OCI-LY7 (cell line): Measurements from ENCODE around the gene DTHD1. TPM values are rescaled to one million over a fixed set of nuclear protein-coding genes. Genes with fewer than 3 reads are reported as not detected.

Experiments used
- BruUV-seq: library from RNA; stranded (reverse); fragments of 400-500 nt; replicated peaks from 2 replicates; lab custom pipeline; 2021; lab: Mats Ljungman, UMichigan
- CTCF ChIA-PET: fragments of 300-600 bp; sonication (Branson Sonifier 250); formaldehyde crosslinking; loops from one replicate; lab custom pipeline; 2022; ENCODE audit warnings: antibody characterized with exemption; ENCODE audit not compliant: unreplicated experiment; lab: Charles Lee
- POLR2A ChIA-PET: fragments of 300-600 bp; sonication (Branson Sonifier 250); formaldehyde crosslinking; loops from one replicate; lab custom pipeline; 2022; ENCODE audit warnings: antibody characterized with exemption; lab: Charles Lee
- DNase-seq: peaks from one replicate; pipeline ENCODE4 v3.0.0-alpha.2; 2015; ENCODE audit warnings: low spot score
- H2AFZ ChIP-seq: fragments of 200-600 bp; sonication (generic), shearing (Covaris generic); 2 replicates; pipeline ENCODE4 v1.6.1; 2014; ENCODE audit warnings: mild to moderate bottlenecking, antibody characterized with exemption, low read length, moderate library complexity
- H3K27ac ChIP-seq: fragments of 200-600 bp; sonication (generic); 2 replicates; pipeline ENCODE4 v1.5.1; 2014; ENCODE audit warnings: mixed run types, low read depth, mild to moderate bottlenecking, moderate library complexity, low read length, inconsistent platforms; ENCODE audit not compliant: poor library complexity, severe bottlenecking
- H3K36me3 ChIP-seq: fragments of 200-600 bp; sonication (generic); 2 replicates; pipeline ENCODE4 v1.6.1; 2014; ENCODE audit warnings: mild to moderate bottlenecking, antibody characterized with exemption, low read length, moderate library complexity, mixed read lengths; ENCODE audit not compliant: insufficient read depth
- H3K4me1 ChIP-seq: fragments of 200-600 bp; sonication (generic); 2 replicates; pipeline ENCODE4 v1.5.1; 2014; ENCODE audit warnings: mild to moderate bottlenecking, low read length; ENCODE audit not compliant: insufficient read depth, poor library complexity, severe bottlenecking
- H3K4me2 ChIP-seq: fragments of 200-600 bp; sonication (generic); 2 replicates; pipeline ENCODE4 v1.6.1; 2014; ENCODE audit warnings: mild to moderate bottlenecking, low read length
- H3K4me3 ChIP-seq: fragments of 200-600 bp; sonication (generic); 2 replicates; pipeline ENCODE4 v1.5.1; 2014; ENCODE audit warnings: mild to moderate bottlenecking, low read depth, low read length; ENCODE audit not compliant: poor library complexity, severe bottlenecking
- H3K79me2 ChIP-seq: fragments of 200-600 bp; sonication (generic); 2 replicates; pipeline ENCODE4 v1.6.1; 2016; ENCODE audit warnings: low read depth, mild to moderate bottlenecking, low read length, moderate library complexity, mixed read lengths; ENCODE audit not compliant: insufficient read depth
- H3K9me2 ChIP-seq: fragments of 200-600 bp; sonication (generic); 2 replicates; pipeline ENCODE4 v1.6.1; 2016; ENCODE audit warnings: mild to moderate bottlenecking, low read length, mixed read lengths; ENCODE audit not compliant: insufficient read depth
- H3K9me3 ChIP-seq: fragments of 200-600 bp; sonication (generic); 2 replicates; pipeline ENCODE4 v1.6.1; 2014; ENCODE audit warnings: mild to moderate bottlenecking, mixed run types, low read length, mixed read lengths
- H4K20me1 ChIP-seq: fragments of 200-600 bp; sonication (generic); 2 replicates; pipeline ENCODE4 v1.6.1; 2014; ENCODE audit warnings: mild to moderate bottlenecking, antibody characterized with exemption, low read length, moderate library complexity, mixed read lengths; ENCODE audit not compliant: insufficient read depth
- EZH2phosphoT487 ChIP-seq: fragments of 200-600 bp; sonication (generic); IDR thresholded peaks from 2 replicates; pipeline ENCODE4 v1.6.1; 2018; ENCODE audit warnings: low read depth, borderline replicate concordance, mild to moderate bottlenecking, mixed run types, antibody characterized with exemption, low read length, moderate library complexity, mixed read lengths
- intact Hi-C: fragments of 100-400 bp; cut with micrococcal nuclease; formaldehyde crosslinking; loops from one replicate; pipeline ENCODE4 v1.10.0; 2022; ENCODE audit not compliant: unreplicated experiment
- total RNA-seq, 2 experiments: library from RNA; depleted of rRNA in 1 of 2; stranded (reverse); fragments of >200 nt in 1 of 2; shearing (Covaris generic) in 1 of 2; gene quantifications; 2 replicates each; pipeline ENCODE4 v1.2.3, GENCODE V29; 2014 to 2022
- TF ChIP-seq, protein P1 (sequence below): fragments of 200-600 bp; sonication (generic); conservative IDR thresholded peaks from 2 replicates; pipeline ENCODE4 v1.5.1; 2014; ENCODE audit warnings: mild to moderate bottlenecking, antibody characterized with exemption, low read length, moderate library complexity, mixed read lengths

DTHD1 gene
- total RNA-seq, 2 experiments from 2014 or later, result not detected

DNA sequence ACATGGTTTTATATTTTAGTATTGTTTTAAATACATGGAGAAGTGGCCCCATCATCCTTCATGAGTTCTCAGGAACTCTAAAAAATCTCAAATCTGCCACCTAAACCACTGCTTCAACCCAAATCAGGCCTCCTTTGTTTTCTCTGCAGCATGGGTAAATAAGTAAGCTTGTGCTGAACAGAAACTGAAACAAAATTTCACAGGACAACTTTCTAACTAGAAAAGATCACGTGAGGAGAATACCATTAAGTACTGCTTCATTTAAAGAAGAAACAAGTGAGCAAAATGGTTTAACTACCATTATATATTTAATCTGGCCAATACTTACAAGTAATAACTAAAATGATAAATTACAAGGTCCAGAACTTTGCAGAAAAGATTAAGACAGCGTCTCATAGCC lies 39.6 kb upstream of the DTHD1 start:
- Histone ChIP-seq H3K4me1 (peaks cover 17% of the 10 kb centered on the region), H3K9me3 (no peaks in the 10 kb centered on the region), H3K36me3 (peaks cover 6% of the 10 kb centered on the region; the same call in 1 of the 2 replicates), H3K27ac (no peak overlapping the region), H3K79me2 (peaks cover 21% of the 10 kb centered on the region; the same call in 1 of the 2 replicates), H4K20me1 (no peaks in the 10 kb centered on the region), H3K9me2 (no peaks in the 10 kb centered on the region), H3K4me3 (peak overlapping the region; percentile 74), H3K4me2 (peak overlapping the region; percentile 69), H2AFZ (peak overlapping the region; percentile 27; the same call in 1 of the 2 replicates)
- intact Hi-C loops, result no loop called here
- ChIA-PET POLR2A (interaction anchor here (4.1 kb wide), 1 partner anchor 12 kb away, joined by 40 read pairs; no protein-coding TSS in a partner anchor), CTCF (no interaction called here)
- no peak for TF ChIP-seq EZH2phosphoT487
- TF ChIP-seq, protein P1, sequence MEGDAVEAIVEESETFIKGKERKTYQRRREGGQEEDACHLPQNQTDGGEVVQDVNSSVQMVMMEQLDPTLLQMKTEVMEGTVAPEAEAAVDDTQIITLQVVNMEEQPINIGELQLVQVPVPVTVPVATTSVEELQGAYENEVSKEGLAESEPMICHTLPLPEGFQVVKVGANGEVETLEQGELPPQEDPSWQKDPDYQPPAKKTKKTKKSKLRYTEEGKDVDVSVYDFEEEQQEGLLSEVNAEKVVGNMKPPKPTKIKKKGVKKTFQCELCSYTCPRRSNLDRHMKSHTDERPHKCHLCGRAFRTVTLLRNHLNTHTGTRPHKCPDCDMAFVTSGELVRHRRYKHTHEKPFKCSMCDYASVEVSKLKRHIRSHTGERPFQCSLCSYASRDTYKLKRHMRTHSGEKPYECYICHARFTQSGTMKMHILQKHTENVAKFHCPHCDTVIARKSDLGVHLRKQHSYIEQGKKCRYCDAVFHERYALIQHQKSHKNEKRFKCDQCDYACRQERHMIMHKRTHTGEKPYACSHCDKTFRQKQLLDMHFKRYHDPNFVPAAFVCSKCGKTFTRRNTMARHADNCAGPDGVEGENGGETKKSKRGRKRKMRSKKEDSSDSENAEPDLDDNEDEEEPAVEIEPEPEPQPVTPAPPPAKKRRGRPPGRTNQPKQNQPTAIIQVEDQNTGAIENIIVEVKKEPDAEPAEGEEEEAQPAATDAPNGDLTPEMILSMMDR, result no peak
- BruUV-seq, result no TSS peak
- DNase-seq, result peak; percentile 45

DNA sequence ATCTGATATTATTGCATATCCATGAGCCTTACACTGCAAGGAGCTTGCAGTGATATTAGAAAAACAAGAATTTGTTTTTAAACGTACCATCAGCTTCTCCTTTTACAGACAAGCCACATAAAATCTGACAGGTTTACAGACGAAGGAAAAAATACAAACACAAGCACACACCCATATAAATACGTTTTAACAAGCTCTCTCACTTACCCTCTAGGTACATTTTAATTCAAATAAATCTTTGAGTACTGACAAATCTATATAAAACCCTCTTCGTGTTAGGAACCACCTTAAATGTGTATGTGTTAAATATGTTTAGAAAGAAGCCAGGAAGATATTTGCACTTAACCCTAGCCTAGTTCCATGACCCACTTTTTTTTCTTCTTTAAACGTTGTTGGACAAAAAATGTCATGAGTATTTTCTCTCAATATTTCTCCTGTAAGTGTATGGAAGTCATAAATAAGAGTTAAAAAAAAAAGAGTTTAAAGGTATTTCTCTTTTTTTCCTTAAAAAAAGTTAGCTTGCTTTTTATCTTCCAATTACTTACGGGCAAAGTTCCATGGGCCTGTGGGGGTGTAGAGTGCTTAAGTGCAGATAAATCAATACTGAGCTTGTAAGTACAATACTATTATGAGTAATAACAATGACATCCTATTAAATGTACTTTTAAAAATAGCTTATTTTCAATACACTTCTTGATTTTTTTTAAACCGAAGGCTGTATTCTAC lies 38.6 kb upstream of the DTHD1 start:
- no peaks in the 10 kb centered on the region for H4K20me1 ChIP-seq
- no peak for DNase-seq
- no peaks in the 10 kb centered on the region for H3K9me2 ChIP-seq
- ChIA-PET CTCF (interaction anchor here (0.7 to 1.0 kb wide), 2 partner anchors 10 to 11 kb away, joined by 3 read pairs; no protein-coding TSS in a partner anchor), POLR2A (interaction anchor here (0.6 to 4.1 kb wide), 15 partner anchors 8 to 78 kb away, joined by 3 to 40 read pairs (median 4); no protein-coding TSS in a partner anchor)
- peak overlapping the region; percentile 69 for H3K4me2 ChIP-seq
- H3K27ac ChIP-seq, result peak overlapping the region; percentile 55
- TSS peak; percentile 54 for BruUV-seq
- H3K4me1 ChIP-seq, result peaks cover 17% of the 10 kb centered on the region
- TF ChIP-seq, protein P1, result no peak
- TF ChIP-seq EZH2phosphoT487, result no peak
- no peaks in the 10 kb centered on the region; the same call in 1 of the 2 replicates for H3K36me3 ChIP-seq
- peak overlapping the region; percentile 70; the same call in 1 of the 2 replicates for H2AFZ ChIP-seq
- intact Hi-C loops, result no loop called here
- H3K79me2 ChIP-seq, result peaks cover 21% of the 10 kb centered on the region; the same call in 1 of the 2 replicates
- peak overlapping the region; percentile 74 for H3K4me3 ChIP-seq
- H3K9me3 ChIP-seq, result no peaks in the 10 kb centered on the region
